PC-3 (cell line): Measurements from ENCODE around the gene ESRRG. TPM values are rescaled to one million over a fixed set of nuclear protein-coding genes. Genes with fewer than 3 reads are reported as not detected.

Experiments used
- ATAC-seq: fragments of 200-7000 bp; cut with Tn5 transposase; 2 replicates; pipeline ENCODE4 v1.9.1; 2020; ENCODE audit warnings: mild to moderate bottlenecking, moderate library complexity
- BruUV-seq: library from RNA; stranded (reverse); fragments of 400-500 nt; replicated peaks from 2 replicates; lab custom pipeline; 2021; lab: Mats Ljungman, UMichigan
- CTCF ChIA-PET: fragments of 300-600 bp; sonication (Branson Sonifier 250); formaldehyde crosslinking; loops from one replicate; lab custom pipeline; 2022; ENCODE audit warnings: antibody characterized with exemption; lab: Charles Lee
- POLR2A ChIA-PET: fragments of 300-600 bp; sonication (Branson Sonifier 250); formaldehyde crosslinking; loops from one replicate; lab custom pipeline; 2022; ENCODE audit warnings: antibody characterized with exemption; ENCODE audit not compliant: unreplicated experiment; lab: Charles Lee
- DNase-seq: peaks from one replicate; pipeline ENCODE4 v3.0.0-alpha.2; 2015
- H2AFZ ChIP-seq: fragments of 300-600 bp; sonication (generic); 2 replicates; pipeline ENCODE4 v1.6.0; 2016; ENCODE audit warnings: antibody characterized with exemption, low read length
- H3F3A ChIP-seq: fragments of 300-600 bp; sonication (generic); one replicate; pipeline ENCODE4 v1.6.0; 2017; ENCODE audit warnings: antibody characterized with exemption, low read length, control low read depth, mild to moderate bottlenecking; ENCODE audit not compliant: unreplicated experiment
- H3K27ac ChIP-seq: fragments of 300-600 bp; sonication (generic); 2 replicates; pipeline ENCODE4 v1.5.1; 2016; ENCODE audit warnings: mild to moderate bottlenecking, low read length
- H3K27me3 ChIP-seq: fragments of 300-600 bp; sonication (generic); 2 replicates; pipeline ENCODE4 v1.6.1; 2016; ENCODE audit warnings: low read length, mixed read lengths
- H3K36me3 ChIP-seq: fragments of 300-600 bp; sonication (generic); 2 replicates; pipeline ENCODE4 v1.6.1; 2016; ENCODE audit warnings: low read depth, mixed run types, low read length, mixed read lengths
- H3K4me1 ChIP-seq: fragments of 300-600 bp; sonication (generic); 2 replicates; pipeline ENCODE4 v1.5.1; 2016; ENCODE audit warnings: low read length; ENCODE audit not compliant: insufficient read depth
- H3K4me2 ChIP-seq: fragments of 300-600 bp; sonication (generic); 2 replicates; pipeline ENCODE4 v1.6.0; 2016; ENCODE audit warnings: low read length
- H3K4me3 ChIP-seq: fragments of 300-600 bp; sonication (generic); 2 replicates; pipeline ENCODE4 v1.5.1; 2016; ENCODE audit warnings: mild to moderate bottlenecking, low read length, mixed read lengths
- H3K79me2 ChIP-seq: fragments of 300-600 bp; sonication (generic); 2 replicates; pipeline ENCODE4 v1.6.1; 2017; ENCODE audit warnings: low read length, mixed read lengths
- H3K9ac ChIP-seq: fragments of 300-600 bp; sonication (generic); 2 replicates; pipeline ENCODE4 v1.6.0; 2016; ENCODE audit warnings: mild to moderate bottlenecking, low read length
- H3K9me2 ChIP-seq: fragments of 300-600 bp; sonication (generic); replicated peaks from 2 replicates; pipeline ENCODE4 v1.6.1; 2016; ENCODE audit warnings: mixed run types, low read length, mixed read lengths
- H3K9me3 ChIP-seq: fragments of 300-600 bp; sonication (generic); 2 replicates; pipeline ENCODE4 v1.6.1; 2016; ENCODE audit warnings: low read length, mixed read lengths
- H4K20me1 ChIP-seq: fragments of 300-600 bp; sonication (generic); 2 replicates; pipeline ENCODE4 v1.6.1; 2016; ENCODE audit warnings: low read length, mixed read lengths
- CTCF ChIP-seq: fragments of 300-600 bp; sonication (generic); conservative IDR thresholded peaks from 2 replicates; pipeline ENCODE4 v1.5.1; 2017; ENCODE audit warnings: antibody characterized with exemption, low read depth, mild to moderate bottlenecking, low read length
- EZH2 ChIP-seq: fragments of 300-600 bp; sonication (generic); IDR thresholded peaks from one replicate; pipeline ENCODE4 v1.6.1; 2017; ENCODE audit warnings: antibody characterized with exemption, mild to moderate bottlenecking, low read length; ENCODE audit not compliant: unreplicated experiment
- EZH2phosphoT487 ChIP-seq: fragments of 300-600 bp; sonication (generic); IDR thresholded peaks from 2 replicates; pipeline ENCODE4 v1.6.1; 2018; ENCODE audit warnings: mild to moderate bottlenecking, antibody characterized with exemption, low read length, borderline replicate concordance
- intact Hi-C: fragments of 100-400 bp; cut with micrococcal nuclease; formaldehyde crosslinking; loops from 2 replicates; pipeline ENCODE4 v1.9.0; 2023
- total RNA-seq: library from RNA; depleted of rRNA; stranded (reverse); fragments of >200 nt; gene quantifications from 2 replicates; pipeline ENCODE4 v1.2.3, GENCODE V29; 2014

The ESRRG gene
- total RNA-seq, 1 experiment from 2014 or later: 1.7 TPM

DNA sequence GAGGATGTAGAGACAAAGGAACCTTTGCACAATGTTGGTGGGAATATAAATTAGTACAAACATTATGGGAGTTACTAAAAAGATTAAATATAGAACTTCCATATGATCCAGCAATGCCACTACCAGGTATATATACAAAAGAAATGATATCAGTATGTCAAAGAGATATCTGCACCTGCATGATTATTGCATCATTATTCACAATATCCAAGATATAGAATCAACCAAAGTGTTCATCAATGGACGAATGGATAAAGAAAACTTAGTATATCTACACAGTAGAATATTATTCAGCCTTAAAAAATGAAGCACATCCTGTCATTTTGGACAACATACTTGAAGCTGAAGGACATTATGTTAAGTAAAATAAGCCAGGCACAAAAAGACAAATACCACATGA lies 238.2 kb downstream of the ESRRG start:
- no peak overlapping the region for H3K27ac ChIP-seq
- no peaks in the 10 kb centered on the region for H3K9me3 ChIP-seq
- no peaks in the 10 kb centered on the region for H3K36me3 ChIP-seq
- no peak overlapping the region for H2AFZ ChIP-seq
- DNase-seq: no peak
- POLR2A ChIA-PET: no interaction called here
- intact Hi-C loops: no loop called here
- no peaks in the 10 kb centered on the region for H3F3A ChIP-seq
- CTCF ChIA-PET: no interaction called here
- no TSS peak for BruUV-seq
- no peaks in the 10 kb centered on the region for H3K27me3 ChIP-seq
- H3K4me3 ChIP-seq: no peak overlapping the region
- H3K9ac ChIP-seq: no peak overlapping the region
- no peaks in the 10 kb centered on the region for H4K20me1 ChIP-seq
- H3K4me1 ChIP-seq: peaks cover 10% of the 10 kb centered on the region; the same call in 1 of the 2 replicates
- H3K9me2 ChIP-seq: 0 out of 2 replicates have a peak, but pooled peaks cover 4% of the 10 kb centered on the region
- no peaks in the 10 kb centered on the region for H3K79me2 ChIP-seq
- no peak overlapping the region for H3K4me2 ChIP-seq
- TF ChIP-seq EZH2phosphoT487 (no peak), CTCF (no peak), EZH2 (no peak)
- ATAC-seq: no peak

DNA sequence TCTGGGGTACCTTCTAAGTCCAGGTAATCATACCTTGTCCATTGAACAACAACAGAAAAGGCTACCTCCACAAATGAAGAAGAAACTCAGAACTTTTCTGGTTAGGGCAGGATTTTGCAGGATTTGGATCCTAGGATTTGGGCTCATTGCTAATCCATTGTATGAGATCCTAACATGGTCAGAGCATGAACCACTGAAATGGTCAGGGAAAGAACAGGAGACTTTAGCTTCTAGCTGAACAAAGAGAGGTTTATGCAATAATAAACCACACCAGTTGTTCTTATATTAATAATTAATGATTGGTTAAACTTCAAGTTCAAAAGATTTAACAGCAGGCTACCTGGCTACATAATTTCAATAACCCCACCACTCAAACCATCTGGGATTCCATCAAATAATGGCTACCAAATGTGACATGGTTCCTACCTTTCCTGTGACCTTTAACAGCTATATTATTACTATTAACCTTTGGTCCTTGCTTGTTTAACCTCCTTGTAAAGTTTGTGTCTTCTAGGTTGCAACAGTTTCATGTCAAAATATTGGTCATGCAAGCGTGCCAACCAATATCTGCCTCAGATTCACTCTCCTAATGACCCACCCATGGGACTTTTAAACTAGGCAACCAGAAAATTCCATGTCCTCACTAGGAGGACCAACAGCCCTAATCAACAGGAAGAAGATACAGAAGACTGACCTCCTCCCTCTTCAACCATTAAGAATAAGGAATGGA lies 239.4 kb downstream of the ESRRG start:
- H3K36me3 ChIP-seq: no peaks in the 10 kb centered on the region
- no peak overlapping the region for H3K4me3 ChIP-seq
- BruUV-seq: no TSS peak
- no peaks in the 10 kb centered on the region for H3K27me3 ChIP-seq
- peaks cover 10% of the 10 kb centered on the region; the same call in 1 of the 2 replicates for H3K4me1 ChIP-seq
- H3K9me2 ChIP-seq: 0 out of 2 replicates have a peak, but pooled peaks cover 4% of the 10 kb centered on the region
- DNase-seq: no peak
- intact Hi-C loops: no loop called here
- no peaks in the 10 kb centered on the region for H3F3A ChIP-seq
- no peaks in the 10 kb centered on the region for H3K79me2 ChIP-seq
- H3K9me3 ChIP-seq: no peaks in the 10 kb centered on the region
- ChIA-PET POLR2A (no interaction called here), CTCF (no interaction called here)
- no peaks in the 10 kb centered on the region for H4K20me1 ChIP-seq
- H2AFZ ChIP-seq: no peak overlapping the region
- no peak overlapping the region for H3K9ac ChIP-seq
- H3K4me2 ChIP-seq: no peak overlapping the region
- no peak for ATAC-seq
- no peak overlapping the region for H3K27ac ChIP-seq
- no peak for TF ChIP-seq EZH2
- TF ChIP-seq EZH2phosphoT487: no peak
- no peak for TF ChIP-seq CTCF

GRCh38 chr1:216482620-216483019 lies 240.6 kb downstream of the ESRRG start:
- POLR2A ChIA-PET: no interaction called here
- Histone ChIP-seq H3F3A (no peaks in the 10 kb centered on the region), H3K9ac (no peak overlapping the region), H3K27ac (no peak overlapping the region), H2AFZ (no peak overlapping the region), H4K20me1 (no peaks in the 10 kb centered on the region), H3K4me1 (peaks cover 10% of the 10 kb centered on the region; the same call in 1 of the 2 replicates), H3K79me2 (no peaks in the 10 kb centered on the region), H3K4me2 (0 out of 2 replicates have a peak overlapping the region, but pooled peaks have one; percentile 5), H3K27me3 (no peaks in the 10 kb centered on the region), H3K9me2 (0 out of 2 replicates have a peak, but pooled peaks cover 4% of the 10 kb centered on the region), H3K4me3 (no peak overlapping the region), H3K36me3 (no peaks in the 10 kb centered on the region), H3K9me3 (no peaks in the 10 kb centered on the region)
- CTCF ChIA-PET: no interaction called here
- intact Hi-C loops: no loop called here
- BruUV-seq: no TSS peak
- TF ChIP-seq CTCF: no peak
- TF ChIP-seq EZH2: no peak
- TF ChIP-seq EZH2phosphoT487: no peak
- DNase-seq (peak; percentile 65), ATAC-seq (peak; percentile 88)
